ENCODE results near the gene PXDN.

PXDN gene

DNA sequence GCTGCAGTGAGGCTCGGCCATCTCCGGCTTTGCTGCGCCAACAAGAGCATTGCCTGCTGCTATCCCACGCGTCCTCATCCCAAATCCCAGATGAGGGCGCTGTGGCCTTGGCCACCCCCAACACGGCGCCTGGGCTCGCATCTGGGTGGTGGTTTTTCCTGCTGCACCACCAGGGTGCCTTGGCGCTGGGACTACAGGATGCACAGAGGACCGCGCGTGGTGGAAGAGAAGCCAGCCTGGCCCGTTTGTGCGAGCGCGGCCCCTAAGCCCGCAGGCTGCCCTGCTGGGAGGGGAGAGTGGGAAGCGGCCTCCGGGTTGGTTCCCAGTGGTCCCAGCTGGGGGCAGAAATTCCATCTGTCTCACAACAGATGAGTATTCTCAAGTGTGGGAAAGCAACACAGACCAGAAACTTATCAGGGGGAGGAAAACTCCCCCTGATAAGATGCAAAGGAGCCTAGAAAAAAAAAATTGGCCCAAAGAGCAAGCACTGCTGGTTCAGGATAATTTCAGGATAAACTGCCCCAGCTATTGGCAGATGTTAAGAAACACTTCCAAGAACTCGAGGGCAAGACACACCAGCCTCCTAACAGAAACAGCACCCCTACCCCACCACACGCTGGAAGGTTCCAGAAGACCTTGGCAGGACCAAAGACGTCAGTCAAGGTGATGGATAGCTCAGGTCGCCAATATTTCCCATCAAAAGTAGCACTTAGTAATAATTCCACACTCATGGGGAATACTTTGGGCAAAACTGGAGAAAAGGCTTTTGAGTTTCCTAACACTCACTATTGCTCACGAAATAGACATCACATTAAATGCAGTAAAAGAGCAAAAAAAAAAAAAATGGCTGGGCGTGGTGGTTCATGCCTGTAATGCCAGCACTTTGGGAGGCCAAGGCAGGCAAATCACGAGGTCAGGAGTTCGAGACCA lies 152.1 kb downstream of the PXDN start:
- DNase-seq, result no peak

DNA sequence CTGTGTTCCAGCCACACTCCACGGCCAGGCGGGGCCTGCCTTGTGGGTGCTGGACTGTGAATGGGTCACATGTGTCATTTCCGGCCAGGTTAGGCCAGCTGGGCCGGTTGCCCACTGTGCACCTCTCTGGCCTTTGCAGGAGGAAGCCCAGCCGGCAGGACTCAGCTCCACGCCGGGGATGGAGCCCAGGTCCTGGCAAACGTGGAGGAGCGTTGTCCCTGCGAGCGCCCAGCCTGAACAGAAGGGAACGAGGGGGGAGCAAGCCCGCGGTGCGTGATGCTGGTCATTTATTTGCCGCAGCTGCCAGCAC lies 152.9 kb downstream of the PXDN start:
- no peak for DNase-seq

DNA sequence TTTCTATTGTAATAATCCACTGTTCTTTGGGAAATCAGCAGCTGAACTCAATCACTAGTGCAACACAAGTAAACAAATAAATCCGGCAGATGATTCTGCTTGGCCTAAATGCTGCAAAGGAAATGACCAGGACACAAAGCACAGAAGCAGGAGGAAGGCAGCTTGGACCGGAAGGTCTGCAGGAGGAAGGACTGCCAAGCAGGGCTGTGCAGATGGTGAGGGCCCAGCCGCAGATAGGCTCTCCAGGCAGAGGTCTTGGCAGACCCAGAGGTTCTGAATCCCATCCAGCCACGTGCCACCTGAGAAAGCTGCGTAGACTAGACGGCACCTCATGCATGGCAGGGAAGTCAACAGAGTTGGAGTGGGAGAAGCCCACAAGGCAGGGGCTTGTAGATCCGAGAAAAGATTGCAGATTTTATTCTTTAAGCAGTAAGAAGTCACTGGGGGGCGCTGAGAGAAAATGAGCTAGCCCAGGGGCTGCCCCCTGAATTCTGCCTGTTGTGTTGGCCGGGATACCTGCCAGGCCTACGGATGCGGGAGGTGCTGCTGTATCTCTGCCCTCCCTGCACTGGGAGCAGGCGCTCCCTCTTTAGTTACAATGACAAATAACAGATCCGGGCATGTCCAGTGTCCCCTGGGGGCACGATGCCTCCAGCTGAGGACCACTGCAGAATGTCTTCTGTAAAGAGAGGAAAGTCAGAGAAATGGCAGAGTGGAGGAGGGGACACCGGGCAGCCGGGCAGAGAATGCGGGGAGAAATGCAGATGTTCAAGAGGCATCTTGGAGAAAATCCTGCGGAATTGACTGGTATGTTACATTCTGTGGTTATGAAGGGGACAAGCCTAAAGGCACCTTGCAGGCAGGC lies 153.5 kb downstream of the PXDN start:
- no peak for DNase-seq

DNA sequence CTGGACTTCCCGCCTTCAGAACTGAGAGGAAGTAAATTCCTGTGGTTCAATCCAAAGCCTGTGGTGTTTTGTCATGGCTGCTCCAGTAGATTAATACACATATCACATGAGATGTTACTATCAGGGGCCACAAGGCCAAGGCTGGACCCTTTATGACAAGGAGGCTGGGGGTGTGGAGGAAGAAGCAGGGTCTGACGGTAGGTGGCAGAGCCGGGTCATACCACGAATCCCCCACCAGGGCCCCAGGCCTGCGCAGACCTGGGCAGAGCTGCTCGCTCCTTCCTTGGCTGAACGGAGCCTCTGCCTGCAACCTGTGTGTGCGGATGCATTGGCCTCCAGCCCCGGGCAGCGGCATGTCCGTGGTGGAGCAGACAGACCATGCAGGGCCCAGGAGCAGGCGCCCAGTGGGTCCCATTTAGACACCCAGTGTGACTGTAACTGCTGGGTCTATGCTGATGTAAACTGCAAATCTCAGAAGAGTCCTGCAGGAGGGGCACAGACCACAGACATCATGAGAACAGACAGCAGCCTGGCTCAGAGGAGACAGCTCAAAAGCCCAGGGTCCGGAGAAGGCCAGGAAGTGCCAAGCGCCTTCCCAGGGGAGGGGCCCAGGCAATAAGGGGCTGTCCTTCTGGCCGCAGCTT lies 155.2 kb downstream of the PXDN start:
- DNase-seq, result no peak

DNA sequence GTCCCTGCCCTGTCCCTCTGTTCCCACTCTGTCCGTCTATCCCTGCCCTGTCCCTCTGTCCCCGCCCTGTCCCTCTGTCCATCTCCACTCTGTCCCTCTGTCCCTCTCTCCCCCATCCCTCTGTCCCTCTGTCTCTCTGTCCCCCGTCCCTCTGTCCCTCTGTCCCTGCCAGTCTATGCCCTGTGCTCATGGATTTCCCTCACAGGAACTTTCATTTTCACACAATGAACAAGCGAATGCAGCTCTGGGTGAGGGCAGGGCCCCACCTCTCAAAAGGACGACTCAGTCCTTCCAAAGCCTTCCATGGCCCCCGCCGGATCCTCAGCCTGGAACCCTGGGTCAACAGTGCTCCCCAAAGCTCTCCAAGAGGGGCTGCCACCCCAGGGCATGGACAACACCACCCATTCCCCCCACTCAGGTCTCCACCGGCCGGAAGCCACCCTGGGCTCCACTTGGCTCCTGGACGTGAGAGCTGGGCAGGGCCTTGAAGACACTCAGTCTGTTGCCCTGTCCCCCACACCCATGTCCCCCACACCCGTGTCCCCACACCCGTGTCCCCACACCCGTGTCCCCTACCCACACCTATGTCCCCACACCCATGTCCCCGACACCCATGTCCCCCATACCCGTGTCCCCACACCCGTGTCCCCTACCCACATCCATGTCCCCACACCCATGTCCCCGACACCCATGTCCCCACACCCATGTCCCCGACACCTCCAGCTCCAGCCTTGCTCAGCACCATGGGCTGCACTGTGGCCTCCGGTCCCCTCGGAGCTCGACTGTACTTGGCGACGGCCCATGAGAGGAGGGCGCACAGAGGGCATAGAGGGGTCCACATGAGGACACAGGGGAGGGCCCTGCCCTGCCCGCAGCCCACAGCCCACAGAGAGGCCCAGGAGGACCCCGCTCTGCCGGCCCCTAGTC lies 156.0 kb downstream of the PXDN start:
- no peak for DNase-seq

- no peak for DNase-seq
These were observed 157.1 kb downstream of the PXDN start for GRCh38 chr2:1586923-1587840.

- DNase-seq, result no peak
These were observed 157.9 kb downstream of the PXDN start for GRCh38 chr2:1586251-1586922.

DNA sequence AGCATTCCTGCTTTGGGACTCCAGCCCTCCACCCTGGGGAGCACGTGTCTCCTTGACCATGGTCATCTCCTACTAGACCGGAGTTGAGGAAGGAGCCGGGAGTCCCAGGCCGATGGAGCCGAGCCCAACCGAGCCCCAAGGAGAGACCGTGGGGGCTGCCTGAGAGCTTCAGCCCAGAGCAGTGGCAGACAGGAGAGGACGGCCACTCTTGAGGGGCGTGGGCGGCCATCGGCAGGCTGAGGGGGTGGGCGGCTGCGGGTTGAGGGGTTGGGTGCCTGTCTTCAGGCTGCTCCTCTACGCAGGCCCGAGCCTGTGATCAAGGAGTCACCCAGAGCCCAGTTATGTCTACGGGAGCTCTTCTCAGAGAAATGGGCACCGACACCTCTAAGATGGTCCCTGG lies 158.7 kb downstream of the PXDN start:
- DNase-seq, result no peak

GRCh38 chr2:1584691-1585485 lies 159.4 kb downstream of the PXDN start:
- DNase-seq, result no peak

- no peak for DNase-seq
These were observed 160.2 kb downstream of the PXDN start for GRCh38 chr2:1584051-1584531.

GRCh38 chr2:1582891-1583341 lies 161.4 kb downstream of the PXDN start:
- DNase-seq, result no peak

GRCh38 chr2:1581965-1582625 lies 162.2 kb downstream of the PXDN start:
- no peak for DNase-seq
